H7 (cell line): ENCODE results near the gene SLC16A12. TPM values are rescaled to one million over a fixed set of nuclear protein-coding genes. Genes with fewer than 3 reads are reported as not detected.
"Not testable (repeated sequence)": the region's sequence is repeated elsewhere in the genome, so short reads cannot be mapped to it uniquely, and the experiment has no call there.

ENCODE experiments used
- DNase-seq: peaks from one replicate; pipeline ENCODE4 v3.0.0; 2012
- H3K27me3 ChIP-seq: 2 replicates; pipeline ENCODE4 v1.6.0; 2011; ENCODE audit warnings: mild to moderate bottlenecking, low read length; ENCODE audit not compliant: control insufficient read depth, insufficient read depth
- H3K36me3 ChIP-seq: replicated peaks from 2 replicates; pipeline ENCODE4 v1.5.1; 2011; ENCODE audit warnings: low read length; ENCODE audit not compliant: control insufficient read depth, insufficient read depth
- H3K4me3 ChIP-seq: 2 replicates; pipeline ENCODE4 v1.5.1; 2011; ENCODE audit warnings: low read depth, mild to moderate bottlenecking, control low read depth, low read length, moderate library complexity; ENCODE audit not compliant: insufficient read depth
- total RNA-seq: library from RNA; depleted of rRNA; stranded (reverse); fragments of >200 nt; shearing (Covaris generic); gene quantifications from 2 replicates; pipeline ENCODE4 v1.2.3, GENCODE V29; 2014

The SLC16A12 gene
- total RNA-seq, 1 experiment from 2014 or later: 4.1 TPM

DNA sequence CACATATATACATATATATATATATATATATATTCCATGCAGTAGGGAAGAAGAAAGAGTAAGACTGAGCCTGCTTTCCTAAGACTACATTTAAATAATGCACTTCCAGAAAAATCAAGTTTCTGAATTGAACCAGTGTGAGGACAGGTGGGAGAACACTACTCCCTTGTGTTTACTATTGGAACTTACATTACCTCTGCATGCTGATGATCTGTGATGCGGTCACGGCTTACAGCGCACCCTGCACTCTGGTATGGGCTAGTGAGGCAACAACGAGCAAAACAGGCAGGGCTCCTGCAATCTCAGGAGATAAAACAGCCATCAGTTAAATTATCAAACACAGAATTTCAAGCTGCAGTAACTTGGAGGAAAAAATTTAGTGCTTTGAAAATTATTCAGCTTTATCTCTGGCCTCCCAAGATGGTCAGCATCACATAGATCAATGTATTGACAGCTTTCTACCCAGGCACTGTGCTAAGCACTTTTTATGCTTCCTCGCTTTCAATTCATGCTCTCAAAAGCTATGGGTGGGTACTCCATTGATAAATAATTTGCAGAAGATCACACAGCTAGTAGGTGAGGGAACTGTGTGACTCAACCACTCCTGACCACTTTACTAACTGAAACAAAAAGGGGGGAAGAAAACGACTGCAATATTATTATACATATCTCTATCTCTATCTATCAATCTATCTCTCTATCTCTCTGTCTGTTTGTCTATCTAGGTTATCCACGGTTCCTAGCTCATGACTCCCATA, 20.5 kb upstream of the SLC16A12 start:
- Histone ChIP-seq H3K36me3 (no peaks in the 10 kb centered on the region), H3K4me3 (no peak overlapping the region), H3K27me3 (no peaks in the 10 kb centered on the region)
- DNase-seq: peak; percentile 18

DNA sequence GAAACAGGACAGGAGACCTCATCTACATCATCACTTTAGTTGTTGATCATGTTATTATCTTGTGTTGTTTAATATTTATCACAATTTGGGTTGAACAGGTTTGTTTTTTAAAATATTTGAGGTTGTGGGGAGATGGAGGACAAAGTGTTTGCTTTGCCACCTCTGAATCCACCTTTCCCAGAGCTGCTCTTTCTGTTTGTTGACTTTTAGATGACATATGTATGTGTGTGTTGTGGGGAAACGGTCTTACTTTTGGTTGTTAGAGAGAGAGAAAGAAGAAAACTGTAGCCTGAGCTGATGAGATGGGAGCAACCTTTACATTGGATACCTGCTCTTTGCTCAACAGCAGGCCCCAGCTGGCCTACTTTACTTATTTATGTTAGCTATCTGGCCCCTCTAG, 19.0 kb upstream of the SLC16A12 start:
- no peaks in the 10 kb centered on the region for H3K36me3 ChIP-seq
- H3K27me3 ChIP-seq: no peaks in the 10 kb centered on the region
- DNase-seq: no peak
- no peak overlapping the region for H3K4me3 ChIP-seq

DNA sequence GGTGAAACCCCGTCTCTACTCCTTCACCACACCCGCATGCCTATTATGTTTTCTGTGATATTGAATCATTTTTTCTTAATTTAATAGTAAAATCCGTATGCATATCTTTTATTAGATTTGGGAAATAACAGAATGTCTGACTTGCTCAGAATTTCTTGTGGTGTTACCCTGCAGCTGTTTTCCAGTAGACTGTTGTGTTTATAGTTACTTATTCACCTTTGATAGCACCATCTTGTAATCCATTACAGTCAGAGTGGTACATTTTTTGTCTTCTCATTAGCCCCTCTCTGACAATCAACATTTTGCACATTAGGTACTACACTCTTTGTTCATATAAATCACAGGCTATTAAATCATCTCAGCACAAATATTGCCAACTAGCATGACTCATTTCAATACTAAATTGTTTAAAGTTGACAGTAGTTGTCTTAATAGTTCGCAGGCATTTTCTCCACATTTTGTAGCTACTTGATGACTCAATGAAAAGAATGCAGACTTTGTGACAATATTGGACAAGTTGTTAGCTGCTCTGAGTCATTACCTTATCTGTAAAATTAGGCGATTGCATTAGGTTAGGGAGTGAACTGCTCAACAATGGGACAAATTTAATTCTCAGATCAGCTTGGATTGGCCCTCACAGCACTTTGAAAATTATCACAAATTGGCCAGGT, 17.8 kb upstream of the SLC16A12 start:
- Histone ChIP-seq H3K4me3 (no peak overlapping the region), H3K36me3 (no peaks in the 10 kb centered on the region), H3K27me3 (no peaks in the 10 kb centered on the region)
- DNase-seq: no peak

DNA sequence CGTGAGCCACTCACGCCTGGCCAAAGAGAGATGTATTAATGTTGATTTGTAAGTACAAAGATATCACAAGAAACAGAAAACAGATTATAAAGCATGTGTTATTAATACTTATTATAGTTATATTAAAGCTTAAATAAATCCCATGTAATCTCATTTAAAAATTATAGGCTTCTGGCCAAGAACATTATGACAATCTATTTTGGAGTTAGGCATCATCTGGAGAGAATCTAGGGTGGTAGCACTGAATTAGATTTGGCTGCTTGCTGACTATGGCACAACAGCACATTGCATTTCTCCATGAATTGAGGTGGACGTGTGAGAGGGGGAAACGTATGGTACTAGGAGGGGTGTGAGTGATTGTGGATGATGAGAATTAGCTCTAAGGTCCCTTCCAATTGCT, 16.8 kb upstream of the SLC16A12 start:
- Histone ChIP-seq H3K4me3 (no peak overlapping the region), H3K36me3 (no peaks in the 10 kb centered on the region), H3K27me3 (no peaks in the 10 kb centered on the region)
- no peak for DNase-seq

DNA sequence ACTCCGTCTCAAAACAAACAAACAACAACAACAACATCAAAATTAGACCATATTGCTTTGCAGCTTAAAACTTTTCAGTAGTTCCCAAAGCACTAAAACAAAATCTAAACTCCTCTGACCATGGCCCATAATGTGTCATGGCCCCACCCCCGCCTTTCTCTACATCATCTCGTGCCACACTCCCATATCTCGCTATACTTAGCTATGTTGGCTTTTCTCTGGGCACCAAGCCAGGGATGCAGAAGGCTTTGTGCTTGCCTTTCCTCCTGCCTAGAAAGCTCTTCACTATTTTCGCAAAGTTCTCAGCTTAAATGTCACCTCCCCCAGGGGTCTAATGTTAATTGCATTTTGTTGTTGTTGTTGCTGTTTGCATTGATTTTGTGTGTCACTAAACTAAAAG, 15.1 kb upstream of the SLC16A12 start:
- DNase-seq: no peak
- H3K27me3 ChIP-seq: no peaks in the 10 kb centered on the region
- H3K4me3 ChIP-seq: no peak overlapping the region
- H3K36me3 ChIP-seq: no peaks in the 10 kb centered on the region

DNA sequence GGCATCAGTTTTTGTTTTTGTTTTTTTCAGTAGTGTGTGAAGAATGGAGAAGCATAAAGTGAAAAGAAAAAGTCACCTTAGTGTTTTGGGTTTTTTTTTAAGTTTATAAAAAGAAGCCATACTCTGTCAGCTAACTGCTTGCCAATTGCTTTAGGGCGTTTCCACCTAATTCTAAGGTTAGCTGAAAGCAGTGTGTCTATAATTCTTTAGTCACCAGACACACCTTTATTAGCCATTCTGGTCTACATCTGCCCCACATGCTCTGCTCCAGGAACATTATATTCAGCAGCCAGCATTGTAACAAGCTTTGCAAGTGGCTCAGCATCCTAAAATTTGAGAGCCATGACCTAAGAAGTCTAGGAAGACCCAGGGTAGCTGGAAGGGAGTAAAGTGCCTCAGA, 14.1 kb upstream of the SLC16A12 start:
- H3K4me3 ChIP-seq: no peak overlapping the region
- DNase-seq: no peak
- no peaks in the 10 kb centered on the region for H3K36me3 ChIP-seq
- no peaks in the 10 kb centered on the region for H3K27me3 ChIP-seq

DNA sequence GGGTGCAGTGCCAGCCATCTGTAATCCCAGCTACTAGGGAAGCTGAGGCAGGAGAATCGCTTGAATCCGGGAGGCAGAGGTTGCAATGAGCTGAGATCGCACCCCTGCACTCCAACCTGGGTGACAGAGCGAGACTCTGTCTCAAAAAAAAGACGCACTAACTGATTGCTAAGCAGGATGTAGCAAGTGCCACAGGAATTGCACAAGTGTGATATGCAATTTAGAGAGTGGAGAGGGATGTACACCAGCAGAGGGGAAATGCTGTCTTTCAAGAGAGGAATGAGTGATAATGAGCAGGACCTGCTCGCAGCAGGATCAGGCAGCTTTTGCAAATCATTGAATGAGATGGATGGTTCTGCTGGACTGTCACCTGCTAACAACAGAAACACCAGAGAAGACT, 13.3 kb upstream of the SLC16A12 start:
- Histone ChIP-seq H3K36me3 (no peaks in the 10 kb centered on the region), H3K4me3 (no peak overlapping the region), H3K27me3 (no peaks in the 10 kb centered on the region)
- DNase-seq: no peak

DNA sequence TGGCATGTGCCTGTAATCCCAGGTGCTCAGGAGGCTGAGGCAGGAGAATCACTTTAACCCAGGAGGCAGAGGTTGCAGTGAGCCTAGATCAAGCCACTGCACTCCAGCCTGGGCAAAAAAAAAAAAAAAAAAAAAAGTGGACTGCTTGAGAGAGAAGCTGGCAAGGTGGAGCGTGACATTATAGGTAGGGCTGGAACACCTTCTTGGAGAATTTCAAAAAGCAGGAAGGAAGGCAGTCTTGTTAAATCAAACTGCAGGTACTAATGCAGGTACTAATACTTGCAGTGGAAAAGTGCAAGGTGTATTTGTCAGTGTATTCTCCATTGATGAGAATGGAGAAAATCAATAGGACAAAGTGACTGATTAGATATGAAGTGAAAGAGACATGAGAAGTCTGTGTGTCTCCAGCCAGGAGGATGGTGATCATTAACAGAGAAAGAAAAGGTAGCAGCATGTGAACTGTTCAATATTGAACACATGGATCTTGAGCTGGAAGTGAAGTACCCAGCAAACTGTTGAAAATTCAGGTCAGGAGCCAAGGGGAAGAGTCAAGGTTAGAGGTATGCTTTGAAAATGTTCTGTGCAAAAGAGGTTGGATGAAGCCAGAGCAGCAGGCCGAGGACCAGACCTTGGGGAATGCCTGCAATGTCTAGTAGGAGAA, 12.6 kb upstream of the SLC16A12 start:
- no peaks in the 10 kb centered on the region for H3K36me3 ChIP-seq
- H3K27me3 ChIP-seq: no peaks in the 10 kb centered on the region
- DNase-seq: no peak
- H3K4me3 ChIP-seq: no peak overlapping the region

DNA sequence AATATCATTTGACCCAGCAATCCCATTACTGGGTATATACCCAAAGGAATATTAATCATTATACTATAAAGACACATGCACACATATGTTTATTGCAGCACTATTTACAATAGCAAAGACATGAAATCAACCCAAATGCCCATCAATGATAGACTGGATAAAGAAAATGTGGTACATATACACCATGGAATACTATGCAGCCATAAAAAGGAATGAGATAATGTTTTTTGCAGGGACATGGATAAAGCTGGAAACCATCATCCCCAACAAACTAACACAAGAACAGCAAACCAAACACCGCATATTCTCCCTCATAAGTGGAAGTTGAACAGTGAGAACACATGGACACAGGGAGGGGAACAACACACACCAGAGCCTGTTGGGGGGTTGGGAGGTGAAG, 11.3 kb upstream of the SLC16A12 start:
- DNase-seq, H3K4me3 ChIP-seq, H3K27me3 ChIP-seq, H3K36me3 ChIP-seq: not testable (repeated sequence)

DNA sequence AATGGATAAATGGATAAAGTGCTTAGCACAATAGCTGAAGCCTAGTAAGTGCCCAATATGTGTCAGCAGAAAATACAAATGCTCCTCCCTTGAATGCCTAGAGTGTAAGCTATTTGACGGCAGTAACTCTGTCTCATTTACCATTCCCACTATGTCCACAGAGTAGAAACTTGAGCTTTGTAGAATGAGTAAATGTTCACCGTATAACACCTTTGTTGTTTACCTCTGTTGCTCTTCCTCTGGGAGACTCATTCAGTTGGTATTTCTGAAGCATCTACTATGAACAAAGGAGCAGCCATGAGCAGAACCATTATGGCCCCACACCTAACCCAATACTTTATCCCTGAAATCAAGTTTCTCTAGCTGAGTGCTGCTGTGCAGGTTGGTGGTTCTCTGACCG, 8.4 kb upstream of the SLC16A12 start:
- Histone ChIP-seq H3K27me3 (no peaks in the 10 kb centered on the region), H3K36me3 (no peaks in the 10 kb centered on the region), H3K4me3 (no peak overlapping the region)
- DNase-seq: no peak

DNA sequence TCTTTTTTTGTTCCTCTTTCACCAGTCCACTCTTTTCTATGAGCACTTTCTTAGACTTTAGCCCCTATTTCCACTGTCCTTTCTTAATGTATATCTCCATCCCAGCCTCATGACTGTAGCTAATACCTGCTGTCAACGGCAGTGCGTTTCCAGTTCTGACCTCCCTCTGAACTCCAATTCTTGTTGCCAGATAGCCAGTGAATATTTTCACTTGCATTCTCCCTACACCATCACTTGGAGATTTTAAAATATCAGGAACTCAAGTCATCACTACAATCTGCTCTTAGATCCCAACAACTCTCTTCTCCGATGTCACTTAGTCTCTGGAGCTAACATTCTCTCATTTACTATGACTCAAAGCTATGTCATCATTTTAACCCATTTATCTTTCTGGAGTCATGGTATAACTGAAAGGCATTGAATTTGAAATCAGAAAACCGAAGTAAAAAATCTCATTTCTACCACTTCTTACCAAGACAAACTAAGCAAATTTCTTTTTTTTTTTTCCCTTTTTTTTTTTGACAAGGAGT, 5.1 kb upstream of the SLC16A12 start:
- Histone ChIP-seq H3K4me3 (no peak overlapping the region), H3K36me3 (no peaks in the 10 kb centered on the region), H3K27me3 (peaks cover 9% of the 10 kb centered on the region; the same call in 1 of the 2 replicates)
- DNase-seq: no peak

DNA sequence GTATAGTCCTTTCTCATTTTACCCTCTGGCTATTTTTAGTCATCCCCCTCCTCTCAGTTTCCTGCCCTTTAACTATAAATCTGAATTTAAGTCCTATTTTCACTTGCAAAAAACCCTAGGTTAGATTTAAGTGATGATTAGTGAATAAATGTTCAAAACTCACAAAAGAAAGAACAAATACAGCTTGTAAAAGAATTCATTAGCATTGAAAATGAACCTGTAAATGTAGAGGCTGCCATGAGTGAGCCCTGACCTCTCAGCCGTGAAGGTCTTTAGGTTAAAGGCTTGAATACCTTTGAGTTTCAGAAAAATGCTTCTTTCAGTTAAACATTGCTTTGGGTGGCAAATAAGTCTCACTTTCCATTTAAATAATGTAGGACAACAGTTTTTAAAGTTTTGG, 2.0 kb upstream of the SLC16A12 start:
- Histone ChIP-seq H3K36me3 (no peaks in the 10 kb centered on the region), H3K4me3 (no peak overlapping the region), H3K27me3 (peaks cover 19% of the 10 kb centered on the region; the same call in 1 of the 2 replicates)
- DNase-seq: no peak

DNA sequence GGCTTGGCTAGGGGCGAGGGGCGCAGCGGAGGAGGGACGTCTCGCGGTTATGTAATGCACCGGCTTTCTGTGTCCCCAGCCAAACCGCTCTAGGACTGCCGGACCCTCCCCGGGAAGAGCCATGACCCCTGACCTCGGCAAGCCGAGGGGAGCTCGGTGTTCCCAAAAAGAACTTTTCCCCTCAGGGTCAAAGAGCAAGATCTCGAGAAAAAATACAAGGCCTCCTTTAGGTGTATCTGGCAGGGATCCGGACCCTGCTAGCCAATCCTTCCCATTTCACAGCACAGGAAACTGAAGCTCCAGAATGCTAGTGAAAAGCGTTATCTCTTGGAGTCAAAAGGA, 590 bp upstream of the SLC16A12 start:
- H3K27me3 ChIP-seq: peaks cover 19% of the 10 kb centered on the region; the same call in 1 of the 2 replicates

DNA sequence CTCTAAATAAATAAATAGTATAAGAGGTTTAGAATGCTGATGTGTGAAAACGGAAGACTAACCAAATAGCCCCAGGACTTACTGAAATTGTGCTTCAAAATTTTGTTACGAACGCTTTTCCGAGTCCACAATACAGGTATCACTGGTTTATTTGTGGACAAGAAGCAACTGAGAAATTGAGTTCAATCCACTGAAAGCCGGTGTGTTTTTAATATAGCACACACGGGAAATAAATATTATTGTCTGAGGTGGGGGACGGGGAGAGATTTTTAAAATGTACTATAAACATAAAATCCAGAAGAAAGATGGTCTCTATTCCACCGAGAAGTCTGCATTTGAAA, 598 bp downstream of the SLC16A12 start:
- peak overlapping the region; percentile 64 for H3K4me3 ChIP-seq
- H3K36me3 ChIP-seq: no peaks in the 10 kb centered on the region
- H3K27me3 ChIP-seq: peaks cover 19% of the 10 kb centered on the region; the same call in 1 of the 2 replicates
- DNase-seq: no peak

More for the DNA sequence above, 590 bp upstream of the SLC16A12 start:
- no peak for DNase-seq
- no peaks in the 10 kb centered on the region for H3K36me3 ChIP-seq
- peak overlapping the region; percentile 64 for H3K4me3 ChIP-seq

DNA sequence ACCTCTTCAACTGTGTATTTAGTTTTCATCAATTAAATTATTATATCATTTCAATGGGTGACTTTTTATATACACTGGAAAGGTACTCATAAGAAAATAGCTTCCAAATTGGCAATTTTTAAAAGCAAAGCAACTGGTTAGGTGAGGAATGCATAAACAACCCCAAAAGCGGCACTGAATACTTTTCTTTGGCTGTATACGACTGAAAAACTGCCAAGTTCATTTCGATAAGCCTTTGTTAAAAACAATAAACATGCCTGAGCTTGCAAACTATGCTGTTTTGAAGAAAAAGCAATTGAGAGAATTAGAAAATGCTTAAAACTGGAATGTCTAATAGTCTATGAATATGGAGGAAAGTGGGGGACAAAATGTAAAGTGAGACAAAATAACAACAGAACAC, 2.9 kb downstream of the SLC16A12 start:
- H3K27me3 ChIP-seq: peaks cover 19% of the 10 kb centered on the region; the same call in 1 of the 2 replicates
- no peak for DNase-seq
- H3K4me3 ChIP-seq: no peak overlapping the region
- H3K36me3 ChIP-seq: no peaks in the 10 kb centered on the region
